Measurements from ENCODE around the gene LRRC56.

Gene LRRC56

DNA sequence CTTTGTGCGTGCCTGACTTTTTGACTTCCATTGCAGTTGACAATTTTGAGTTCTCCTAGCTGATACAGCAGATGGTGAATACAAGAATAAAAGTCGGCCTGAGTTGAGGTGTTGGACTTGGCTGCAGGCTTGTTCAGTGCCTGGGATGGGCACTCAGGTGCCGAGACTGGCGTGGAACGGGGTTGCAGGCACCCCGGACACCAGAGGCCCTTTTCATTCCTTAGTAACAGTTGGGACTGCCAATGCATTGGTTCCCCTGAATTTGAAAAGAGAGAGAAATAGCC, 40.2 kb downstream of the LRRC56 start:
- DNase-seq: no peak

DNA sequence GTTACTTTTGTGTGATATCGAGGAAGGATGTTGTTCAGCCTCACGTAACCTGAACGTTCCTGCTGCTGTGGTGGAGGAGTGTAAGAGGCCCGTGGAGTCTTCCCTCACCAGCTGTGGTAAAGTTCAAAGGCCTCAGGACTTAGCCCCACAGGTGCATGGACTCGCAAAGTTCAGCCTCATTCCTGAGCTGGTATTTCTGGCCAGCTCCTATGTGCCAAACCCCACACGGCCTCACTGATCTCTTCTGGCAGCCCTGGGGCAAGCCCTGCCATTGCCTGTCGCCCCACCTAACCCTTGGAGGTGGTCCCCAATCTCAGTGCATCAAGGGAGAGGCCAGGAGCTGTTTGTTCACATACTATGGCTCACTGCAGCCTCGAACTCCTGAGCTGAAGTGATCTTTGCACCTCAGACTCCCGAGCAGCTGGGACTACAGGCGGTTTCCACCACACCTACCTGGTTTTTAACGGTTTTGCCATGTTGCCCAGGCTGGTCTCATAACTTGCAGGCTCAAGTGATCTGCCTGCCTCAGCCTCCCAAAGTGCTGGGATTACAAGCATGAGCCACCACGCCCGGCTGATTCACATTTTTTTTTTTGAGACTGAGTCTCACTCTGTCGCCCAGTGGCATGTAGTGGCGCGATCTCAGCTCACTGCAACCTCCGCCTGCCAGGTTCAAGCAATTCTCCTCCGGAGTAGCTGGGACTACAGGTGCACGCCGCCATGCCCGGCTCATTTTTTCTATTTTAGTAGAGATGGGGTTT, 41.1 kb downstream of the LRRC56 start:
- no peak for DNase-seq

DNA sequence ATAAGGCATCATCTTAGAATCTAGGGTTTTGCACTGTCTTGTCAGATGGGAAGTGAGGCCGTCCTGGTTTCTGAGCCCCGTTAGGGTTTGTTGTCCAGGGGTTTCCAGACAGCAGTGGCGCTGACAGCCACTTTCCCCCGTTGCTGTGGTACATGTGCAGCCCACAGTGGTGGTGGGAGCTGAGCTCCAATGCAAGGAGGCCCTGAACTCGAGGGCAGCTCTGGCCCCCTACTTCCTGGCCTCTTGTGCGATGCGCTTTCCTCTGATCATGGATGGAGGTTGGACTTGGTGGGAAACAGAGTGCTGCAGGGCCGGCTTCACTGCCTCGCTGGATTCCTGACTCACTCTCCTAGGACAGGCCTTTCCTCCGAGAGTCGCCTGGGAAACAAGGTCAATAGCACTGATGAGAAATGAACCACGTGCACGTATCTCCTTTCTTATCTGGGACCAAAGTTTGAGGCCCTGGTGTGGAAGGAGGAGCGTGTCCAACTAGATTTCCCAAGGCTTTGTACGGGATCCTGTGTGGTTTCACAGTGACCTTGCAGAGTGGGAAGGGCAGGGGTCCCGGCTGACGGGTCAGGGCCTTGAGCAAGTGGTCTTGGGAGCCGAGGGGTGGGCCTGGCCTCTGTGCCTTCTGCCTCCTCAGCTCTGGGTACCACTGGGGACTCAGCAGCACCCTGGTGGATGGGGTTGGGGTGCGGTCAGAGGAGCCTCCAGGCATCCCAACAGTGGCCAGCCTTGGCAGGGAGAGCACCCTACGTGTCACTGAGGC, 42.7 kb downstream of the LRRC56 start:
- no peak for DNase-seq

DNA sequence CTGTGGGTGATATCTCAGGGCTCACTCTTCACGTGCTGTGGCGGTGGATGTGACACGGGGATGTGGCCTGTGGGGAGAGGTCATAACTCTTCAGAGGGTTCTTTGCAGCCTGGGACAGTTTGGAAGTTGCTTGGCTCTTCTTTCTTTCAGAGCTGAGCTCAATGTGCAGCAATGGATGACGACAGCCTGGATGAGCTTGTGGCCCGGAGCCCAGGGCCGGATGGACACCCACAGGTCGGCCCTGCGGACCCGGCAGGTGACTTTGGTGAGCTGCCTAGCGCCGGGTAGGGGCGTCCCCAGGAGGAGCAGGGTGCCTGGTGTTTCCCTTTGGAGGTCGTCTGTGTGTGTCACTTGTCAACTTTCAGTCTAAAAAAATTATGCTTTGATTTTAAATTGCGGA, 44.0 kb downstream of the LRRC56 start:
- no peak for DNase-seq

DNA sequence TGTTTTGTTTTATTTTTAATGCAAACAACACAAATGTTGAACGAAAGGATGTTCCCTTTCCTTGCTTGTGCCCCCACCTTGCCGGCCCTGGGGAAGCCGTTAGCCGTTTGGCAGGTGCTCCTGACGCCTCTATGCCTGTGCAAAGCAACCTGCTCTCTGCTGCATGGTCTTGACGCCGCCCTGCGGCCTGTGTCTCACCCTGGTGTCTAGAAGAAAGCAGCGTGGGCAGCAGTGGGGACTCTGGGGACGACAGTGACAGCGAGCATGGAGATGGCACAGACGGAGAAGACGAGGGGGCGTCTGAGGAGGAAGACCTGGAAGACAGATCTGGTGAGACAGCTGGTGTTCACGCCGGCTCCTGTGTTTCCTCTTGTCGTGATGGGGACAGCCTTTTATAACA, 44.4 kb downstream of the LRRC56 start:
- DNase-seq: no peak

DNA sequence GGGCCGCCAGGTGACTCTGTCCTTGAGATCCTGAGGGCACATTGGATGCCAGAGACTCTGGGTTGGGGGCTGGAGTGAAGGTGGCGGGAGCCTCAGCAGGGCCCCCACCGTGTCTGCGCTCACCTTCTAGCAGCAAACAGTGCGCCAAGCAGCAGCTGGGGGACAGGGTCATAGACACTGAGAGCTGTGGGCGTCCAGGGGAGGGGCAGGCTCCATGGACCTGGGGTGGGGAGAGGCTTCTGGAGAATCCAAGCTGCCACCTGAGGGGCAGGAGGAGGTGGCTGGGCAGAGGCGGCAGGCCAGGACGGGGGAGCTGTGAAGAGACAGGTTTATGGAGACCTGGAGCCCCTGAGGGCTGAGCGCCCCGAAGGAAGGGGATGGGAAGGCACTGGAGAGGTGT, 47.0 kb downstream of the LRRC56 start:
- DNase-seq: no peak

DNA sequence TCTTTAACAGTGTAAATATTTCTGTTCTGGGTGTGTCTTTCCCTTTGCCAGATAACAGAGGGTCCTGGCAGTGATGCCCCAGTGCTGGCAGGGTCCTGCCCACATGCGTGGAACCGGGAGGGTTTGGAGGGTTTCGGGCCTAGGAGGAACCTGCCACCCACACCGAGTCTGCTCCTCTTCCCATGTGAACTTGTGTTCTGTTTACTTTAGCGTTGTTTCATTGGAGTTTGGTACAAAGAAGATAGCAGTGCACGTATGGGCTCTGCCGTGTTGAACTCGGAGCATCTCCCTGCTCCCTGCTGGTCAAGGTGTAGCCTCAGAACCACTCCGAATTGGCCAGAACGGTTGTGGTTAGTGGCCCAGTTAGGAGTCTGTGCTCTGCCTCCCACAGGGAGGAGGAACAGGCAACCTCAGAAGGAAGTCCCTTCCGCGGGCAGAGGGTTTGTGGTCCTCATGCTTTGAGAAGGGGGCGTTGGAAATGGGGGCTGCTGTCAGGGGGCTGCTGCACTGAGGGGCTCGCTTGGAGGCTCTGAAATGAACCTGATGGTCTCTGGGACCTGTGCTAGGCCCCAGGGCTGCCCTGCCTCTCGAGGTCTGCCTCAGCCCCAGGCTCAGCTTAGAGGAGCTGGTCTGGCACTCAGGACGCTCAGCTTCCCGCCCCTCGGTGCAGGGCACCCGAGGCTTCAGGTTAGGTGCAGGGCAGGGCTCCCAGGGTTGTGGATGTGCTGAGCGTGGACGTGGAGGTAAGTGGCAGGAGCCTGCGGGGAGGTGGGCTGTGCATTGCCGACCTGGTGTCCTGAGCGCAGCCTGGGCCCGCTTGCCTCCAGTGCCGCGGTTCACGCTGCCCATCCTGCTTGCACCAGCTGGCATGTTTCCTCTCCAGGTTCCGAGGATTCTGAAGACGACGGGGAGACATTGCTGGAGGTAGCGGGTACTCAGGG, 49.3 kb downstream of the LRRC56 start:
- DNase-seq: no peak

DNA sequence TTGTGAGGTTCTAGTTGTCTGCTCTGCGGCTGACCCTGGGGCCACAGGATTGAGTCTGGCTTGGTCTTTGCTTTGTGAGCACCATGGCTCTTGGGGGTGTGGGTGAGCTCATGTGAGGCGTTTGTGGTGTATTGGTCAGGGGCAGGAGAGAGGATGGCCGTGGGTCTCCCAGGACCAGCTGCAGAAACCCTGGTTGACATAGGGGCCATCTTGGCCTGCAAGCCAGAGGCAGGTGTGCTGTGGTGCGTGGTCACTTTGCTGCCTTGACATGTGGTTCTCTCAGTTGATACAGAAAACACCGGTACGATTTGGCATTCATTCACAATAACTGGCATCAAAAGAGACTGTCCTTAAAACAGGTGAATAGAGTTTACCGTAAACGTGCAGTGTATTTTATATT, 50.2 kb downstream of the LRRC56 start:
- DNase-seq: no peak

DNA sequence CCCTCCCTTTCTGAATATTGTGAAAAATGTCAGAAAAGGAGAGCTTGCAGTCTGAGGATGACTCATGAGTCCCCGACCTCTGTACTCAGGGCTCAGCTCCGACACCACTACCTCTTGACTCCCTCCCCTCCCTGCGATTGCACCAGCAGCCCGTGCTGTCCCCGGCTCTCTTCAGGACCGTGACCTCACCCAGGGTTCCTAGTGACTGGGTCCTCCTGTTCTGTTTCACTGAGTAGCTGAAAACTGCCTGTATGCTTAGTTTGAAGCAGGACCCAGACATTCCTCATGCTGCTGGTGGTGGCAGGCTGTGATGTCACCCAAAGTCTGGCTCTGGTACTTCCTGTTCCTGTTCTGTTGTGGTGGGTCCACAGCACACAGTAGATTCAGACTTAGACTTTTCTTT, 50.7 kb downstream of the LRRC56 start:
- no peak for DNase-seq

DNA sequence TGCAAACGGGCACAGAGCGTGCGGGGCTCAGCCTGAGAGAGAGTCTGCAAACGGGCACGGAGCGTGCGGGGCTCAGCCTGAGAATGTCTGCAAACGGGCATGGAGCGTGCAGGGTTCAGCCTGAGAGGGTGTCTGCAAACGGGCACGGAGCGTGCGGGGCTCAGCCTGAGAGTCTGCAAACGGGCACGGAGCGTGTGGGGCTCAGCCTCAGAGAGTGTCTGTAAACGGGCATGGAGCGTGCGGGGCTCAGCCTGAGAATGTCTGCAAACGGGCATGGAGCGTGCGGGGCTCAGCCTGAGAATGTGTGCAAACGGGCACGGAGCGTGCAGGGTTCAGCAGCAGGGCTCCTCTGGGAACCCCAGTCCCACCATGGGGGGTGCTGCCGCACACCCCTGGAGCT, 52.5 kb downstream of the LRRC56 start:
- no peak for DNase-seq

DNA sequence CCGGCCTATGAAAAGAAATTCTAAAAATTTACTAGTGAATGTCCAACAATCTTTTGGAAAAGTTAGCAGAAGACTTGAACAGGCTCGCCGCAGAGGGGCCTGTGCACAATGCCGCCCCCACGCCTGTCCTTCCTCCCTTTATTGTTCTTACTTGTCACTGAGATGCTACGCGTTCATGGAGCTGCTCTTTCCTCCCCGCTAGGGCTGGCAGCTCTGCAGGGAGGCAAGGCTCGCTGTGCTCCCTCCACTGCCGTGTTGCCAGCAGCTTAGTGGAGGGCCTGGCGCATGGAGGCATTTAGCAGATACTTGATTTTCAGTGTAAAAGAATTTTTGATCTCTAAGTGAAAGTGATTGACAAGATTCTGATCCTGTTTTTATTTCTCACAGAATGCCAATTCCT, 53.7 kb downstream of the LRRC56 start:
- no peak for DNase-seq

DNA sequence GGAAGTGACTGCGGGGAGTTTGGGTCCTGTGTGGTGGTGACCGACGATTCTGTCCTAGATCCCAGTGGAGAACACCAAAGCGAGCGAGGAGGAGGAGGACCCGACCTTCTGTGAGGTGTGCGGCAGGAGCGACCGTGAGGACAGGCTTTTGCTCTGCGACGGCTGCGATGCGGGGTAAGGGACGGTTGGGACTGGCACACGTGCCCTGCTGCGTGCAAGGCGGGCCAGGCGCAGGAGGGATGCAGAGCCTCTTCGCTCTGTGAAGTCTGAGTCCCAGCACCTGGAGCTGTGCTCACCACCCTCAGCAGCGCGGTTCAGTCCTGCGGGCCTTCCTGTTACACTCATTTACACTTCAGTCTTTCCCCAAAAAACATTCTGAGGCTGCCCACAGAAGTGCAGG, 55.2 kb downstream of the LRRC56 start:
- no peak for DNase-seq

DNA sequence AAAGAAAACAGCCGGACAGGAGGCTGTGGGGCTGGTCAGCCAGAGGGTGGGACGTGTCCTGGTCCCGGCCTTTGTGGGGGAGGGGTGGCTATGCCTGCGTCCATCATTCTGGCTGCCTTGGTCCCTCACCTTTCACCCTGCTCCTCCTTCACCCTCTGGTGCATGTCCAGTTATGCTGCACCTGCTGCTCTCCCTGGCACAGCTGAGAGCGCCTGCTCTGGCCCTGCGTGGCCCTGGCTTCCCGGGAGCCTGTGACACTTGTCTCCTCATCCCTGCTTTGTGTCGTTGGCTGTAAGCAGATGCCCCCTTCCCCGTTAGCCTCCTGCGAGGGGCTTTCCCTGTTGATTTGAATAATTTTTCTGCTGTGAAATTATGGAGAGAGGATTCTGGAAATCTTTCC, 55.6 kb downstream of the LRRC56 start:
- no peak for DNase-seq

DNA sequence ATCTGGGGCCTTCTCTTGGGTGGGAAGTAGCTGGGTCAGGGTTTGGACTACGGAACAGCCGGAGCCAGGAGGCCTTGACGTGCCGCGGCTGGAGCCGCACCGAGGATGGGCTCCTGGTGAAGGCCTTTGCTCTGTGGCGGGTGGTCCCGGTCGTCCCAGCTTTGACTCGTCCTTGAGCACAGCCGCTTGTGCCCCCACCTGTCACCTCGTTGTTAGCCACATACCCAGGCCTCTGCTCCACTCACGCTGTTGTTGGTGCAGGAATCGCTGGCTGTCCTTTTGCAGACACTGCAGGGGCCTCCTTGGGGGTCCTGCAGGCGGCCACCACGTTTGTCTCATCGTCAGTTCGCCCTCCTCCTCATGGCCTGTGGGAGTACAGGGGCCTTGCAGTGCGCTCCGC, 56.0 kb downstream of the LRRC56 start:
- no peak for DNase-seq

DNA sequence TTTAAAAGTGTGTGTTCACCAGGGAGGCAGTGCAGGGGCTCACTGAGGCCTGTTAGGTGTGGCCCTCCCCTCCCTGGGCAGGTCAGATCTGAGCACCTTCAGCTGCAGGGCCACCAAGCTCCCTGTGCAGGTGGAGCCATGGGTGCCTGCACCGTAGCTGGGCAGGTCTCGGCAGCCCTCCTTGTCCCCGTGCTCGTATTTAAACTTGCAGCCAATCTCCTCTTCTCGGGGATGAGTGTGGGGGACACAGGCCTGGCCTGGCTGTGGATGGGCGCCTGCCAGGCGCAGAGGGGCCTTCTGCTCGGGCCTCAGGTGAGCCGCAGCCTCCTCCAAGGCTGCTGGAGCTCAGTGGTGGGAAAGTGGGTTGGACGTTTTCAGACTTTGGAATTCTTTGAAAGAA, 58.1 kb downstream of the LRRC56 start:
- DNase-seq: no peak

DNA sequence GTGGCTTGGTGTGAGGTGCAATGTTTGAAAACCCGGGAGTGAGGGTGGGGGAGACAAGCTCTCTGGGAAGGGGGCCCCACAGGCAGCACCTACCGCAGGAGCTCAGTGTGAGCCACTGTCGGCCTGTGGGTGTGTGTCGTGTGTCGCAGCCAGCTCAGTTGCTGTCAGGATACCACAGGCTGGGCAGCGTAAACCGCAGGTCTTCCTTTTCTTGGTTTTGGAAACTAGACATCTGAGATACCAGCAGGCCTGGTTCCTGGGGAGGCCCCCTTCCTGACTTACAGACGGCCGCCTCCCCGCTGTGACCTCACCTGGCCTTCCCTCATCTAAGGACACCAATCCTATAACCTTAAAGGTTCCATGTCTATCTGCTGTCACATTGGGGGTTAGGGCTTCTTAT, 59.0 kb downstream of the LRRC56 start:
- no peak for DNase-seq

DNA sequence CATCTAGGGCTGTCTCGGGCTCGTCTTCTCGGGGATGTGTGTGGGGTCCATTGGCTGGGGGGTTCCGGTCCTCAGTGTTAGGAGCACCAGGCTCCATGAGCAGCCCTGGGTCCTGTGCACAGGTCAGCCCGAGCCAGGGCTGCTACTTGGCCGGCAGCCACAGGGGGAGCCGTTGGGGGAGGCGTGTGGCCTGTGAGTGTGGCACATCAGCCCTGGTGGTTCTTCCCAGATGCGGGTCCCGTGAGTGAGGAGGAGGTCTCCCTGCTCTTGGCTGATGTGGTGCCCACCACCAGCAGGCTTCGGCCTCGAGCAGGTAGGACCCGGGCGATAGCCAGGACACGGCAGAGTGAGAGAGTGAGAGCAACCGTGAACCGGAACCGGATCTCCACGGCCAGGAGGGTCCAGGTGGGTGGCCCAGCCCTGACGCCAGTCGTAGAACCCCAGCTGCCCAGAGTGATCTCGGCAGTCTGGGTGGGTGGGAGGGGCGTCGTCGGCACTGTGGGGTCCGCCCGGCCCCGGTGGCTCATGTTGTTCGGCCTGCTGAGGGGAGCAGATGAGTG, 59.9 kb downstream of the LRRC56 start:
- no peak for DNase-seq

DNA sequence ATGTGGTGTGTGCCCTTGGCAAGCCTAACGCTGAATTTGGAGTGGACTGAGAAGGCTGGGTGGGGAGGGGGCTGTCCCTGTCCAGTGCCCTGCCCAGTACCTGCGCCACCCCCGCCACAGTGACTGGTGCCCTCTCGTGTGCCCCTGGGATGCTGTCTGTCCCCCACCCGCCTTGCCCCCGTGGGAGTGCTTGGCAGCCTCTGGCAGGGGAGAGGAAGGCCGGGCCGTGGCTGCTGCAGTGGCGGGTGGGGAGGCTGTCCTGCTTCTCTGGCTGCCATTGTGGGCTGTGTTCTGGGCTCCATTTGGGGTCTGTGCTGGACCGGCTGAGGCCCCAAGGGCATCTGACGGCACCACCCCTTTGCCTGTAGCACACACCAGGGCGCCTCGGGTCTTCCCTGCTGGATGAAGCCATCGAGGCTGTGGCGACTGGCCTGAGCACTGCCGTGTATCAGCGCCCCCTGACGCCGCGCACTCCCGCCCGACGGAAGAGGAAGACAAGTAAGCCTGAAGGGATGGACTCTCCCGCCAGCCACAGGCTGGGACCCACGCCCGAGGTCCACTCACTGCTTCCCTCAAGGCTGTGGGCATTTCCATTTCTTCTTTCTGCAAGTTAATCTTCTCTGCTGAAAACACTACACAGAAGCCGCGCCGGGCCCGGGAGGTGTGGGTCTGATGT, 60.8 kb downstream of the LRRC56 start:
- no peak for DNase-seq

DNA sequence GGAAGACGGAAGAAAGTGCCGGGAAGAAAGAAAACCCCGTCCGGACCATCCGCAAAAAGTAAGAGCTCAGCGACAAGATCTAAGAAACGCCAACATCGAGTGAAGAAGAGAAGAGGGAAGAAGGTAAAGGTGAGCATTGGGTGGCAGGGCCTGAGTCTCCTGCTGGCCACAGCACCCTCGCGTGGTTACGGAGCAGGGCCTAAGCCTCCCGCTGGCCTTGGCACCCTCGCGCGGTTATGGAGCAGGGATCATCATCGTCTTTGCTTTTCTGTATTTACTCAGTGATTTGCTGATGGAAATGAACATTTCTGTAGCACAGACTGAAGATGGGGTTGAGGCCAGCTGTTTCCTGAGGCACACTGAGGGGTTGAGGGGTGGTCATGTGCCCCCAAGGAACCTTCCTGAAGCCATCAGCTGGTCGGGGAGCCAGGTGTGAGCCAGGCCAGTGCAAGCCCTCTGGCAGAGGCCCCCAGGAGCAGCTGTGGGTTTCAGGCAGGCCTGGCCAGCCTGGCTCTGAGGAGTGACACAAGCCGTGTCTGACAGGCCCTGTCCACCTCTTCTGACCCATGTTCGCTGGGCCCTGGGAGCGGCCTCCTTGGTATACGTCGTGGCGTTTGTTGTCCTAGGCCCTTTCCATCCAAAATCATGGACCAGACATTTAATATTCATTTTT, 64.4 kb downstream of the LRRC56 start:
- no peak for DNase-seq

DNA sequence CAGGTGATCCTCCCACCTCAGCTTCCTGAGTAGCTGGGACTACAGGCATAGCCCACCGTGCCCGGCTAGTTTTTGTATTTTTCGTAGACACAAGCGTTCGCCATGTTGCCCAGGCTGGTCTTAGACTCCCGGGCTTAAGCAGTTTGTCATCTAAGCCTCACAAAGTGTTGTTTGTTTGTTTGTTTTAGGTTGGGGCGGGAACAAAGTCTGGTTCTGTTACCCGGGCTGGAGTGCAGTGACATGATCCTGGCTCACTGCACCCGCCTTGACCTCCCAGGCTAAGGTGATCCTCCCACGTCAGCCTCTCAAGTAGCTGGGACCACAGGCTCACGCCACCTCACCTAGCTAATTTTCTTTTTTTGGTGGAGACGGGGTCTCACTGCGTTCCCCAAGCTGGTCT, 65.8 kb downstream of the LRRC56 start:
- DNase-seq: no peak

All from NCI-H345 (cell line).